H1 (cell line): ENCODE measurements around the gene TCF7. TPM values are rescaled to one million over a fixed set of nuclear protein-coding genes. Genes with fewer than 3 reads are reported as not detected.

Experiments
- CTCF ChIA-PET: fragments of 300-600 bp; sonication (Branson Sonifier 250); formaldehyde crosslinking; loops from one replicate; lab custom pipeline; 2021; ENCODE audit not compliant: partially characterized antibody; lab: Charles Lee
- POLR2A ChIA-PET: fragments of 300-600 bp; sonication (Branson Sonifier 250); formaldehyde crosslinking; loops from one replicate; lab custom pipeline; 2021; ENCODE audit warnings: inconsistent platforms; ENCODE audit not compliant: partially characterized antibody; lab: Charles Lee
- DNase-seq, 2 experiments: peaks; one replicate each; pipeline versions ENCODE4 v3.0.0 to v3.0.0-alpha.2; 2010 to 2022; ENCODE audit warnings: low spot score in 2 of 2, low read depth in 1 of 2, mixed read lengths in 1 of 2
- FAIRE-seq: peaks from 2 replicates; lab custom pipeline; 2011; peaks lifted over from hg19 to GRCh38; lab: Jason Lieb, UNC
- H2AFZ ChIP-seq: 2 replicates; pipeline ENCODE4 v1.8.1; 2012; ENCODE audit warnings: low read length, inconsistent platforms
- H2AK5ac ChIP-seq: 2 replicates; pipeline ENCODE4 v1.6.1; 2013; ENCODE audit warnings: low read depth, low read length
- H2BK120ac ChIP-seq: replicated peaks from 2 replicates; pipeline ENCODE3; 2013; ENCODE audit warnings: low read depth, low read length, inconsistent platforms
- H2BK12ac ChIP-seq: 2 replicates; pipeline ENCODE4 v1.6.1; 2013; ENCODE audit warnings: low read depth, low read length
- H2BK15ac ChIP-seq: 2 replicates; pipeline ENCODE4 v1.6.1; 2013; ENCODE audit warnings: low read length
- H2BK20ac ChIP-seq: 2 replicates; pipeline ENCODE4 v1.6.1; 2013; ENCODE audit warnings: low read length
- H2BK5ac ChIP-seq: 2 replicates; pipeline ENCODE4 v1.6.1; 2013; ENCODE audit warnings: low read depth, low read length
- H3K14ac ChIP-seq: 2 replicates; pipeline ENCODE4 v1.6.1; 2013; ENCODE audit warnings: inconsistent platforms; ENCODE audit not compliant: insufficient read length
- H3K18ac ChIP-seq: 2 replicates; pipeline ENCODE4 v1.6.1; 2013; ENCODE audit warnings: low read length; ENCODE audit errors: extremely low read depth
- H3K23ac ChIP-seq: 2 replicates; pipeline ENCODE4 v1.6.1; 2013; ENCODE audit warnings: inconsistent platforms; ENCODE audit not compliant: insufficient read length
- H3K23me2 ChIP-seq: 2 replicates; pipeline ENCODE4 v1.6.1; 2013; ENCODE audit warnings: low read depth, low read length
- H3K27ac ChIP-seq: 2 replicates; pipeline ENCODE4 v1.6.1; 2011; ENCODE audit warnings: low read depth, low read length, inconsistent platforms
- H3K27me3 ChIP-seq, 4 experiments: replicated peaks in 1 of 4; 1 replicate in 1 of 4; 2 replicates in 3 of 4; pipeline versions ENCODE4 v1.6.1 to v1.8.1; 2011 to 2013; ENCODE audit warnings: low read length in 3 of 4, mild to moderate bottlenecking in 3 of 4, inconsistent platforms in 2 of 4, mixed read lengths in 2 of 4, moderate library complexity in 1 of 4; ENCODE audit not compliant: control insufficient read depth in 3 of 4, insufficient read depth in 3 of 4; ENCODE audit errors: extremely low read depth in 1 of 4
- H3K36me3 ChIP-seq, 4 experiments: 2 replicates each; pipeline versions ENCODE4 v1.6.1 to v1.8.1; 2011 to 2013; ENCODE audit warnings: mild to moderate bottlenecking in 4 of 4, low read length in 3 of 4, moderate library complexity in 2 of 4, control low read depth in 1 of 4, inconsistent platforms in 1 of 4; ENCODE audit not compliant: insufficient read depth in 4 of 4, control insufficient read depth in 2 of 4
- H3K4ac ChIP-seq: replicated peaks from 2 replicates; pipeline ENCODE3; 2013; ENCODE audit warnings: low read length, low read depth, mixed read lengths, inconsistent platforms; ENCODE audit not compliant: insufficient read length
- H3K4me1 ChIP-seq, 4 experiments: replicated peaks in 1 of 4; 1 replicate in 1 of 4; 2 replicates in 3 of 4; pipeline versions ENCODE4 v1.6.1 to v1.8.1; 2011 to 2013; ENCODE audit warnings: low read length in 3 of 4, inconsistent platforms in 2 of 4, mixed read lengths in 1 of 4; ENCODE audit not compliant: insufficient read depth in 4 of 4, control insufficient read depth in 3 of 4
- H3K4me2 ChIP-seq, 2 experiments: 2 replicates each; pipeline versions ENCODE4 v1.6.1 to v1.8.1; 2011 to 2013; ENCODE audit warnings: low read depth in 2 of 2, low read length in 2 of 2, control low read depth in 1 of 2, inconsistent platforms in 1 of 2, mild to moderate bottlenecking in 1 of 2; ENCODE audit not compliant: insufficient read depth in 1 of 2
- H3K4me3 ChIP-seq, 4 experiments: fragments of 200-600, 300-600 bp in 1 of 4; sonication (generic), shearing (Covaris generic), sonication (Bioruptor Twin) in 1 of 4; 2 replicates each; pipeline versions ENCODE4 v1.5.1 to v1.8.1; 2011 to 2016; ENCODE audit warnings: low read length in 4 of 4, low read depth in 3 of 4, control low read depth in 2 of 4, inconsistent platforms in 2 of 4, mild to moderate bottlenecking in 2 of 4, mixed read lengths in 1 of 4, moderate library complexity in 1 of 4; ENCODE audit not compliant: insufficient read depth in 2 of 4; ENCODE audit errors: extremely low read depth in 1 of 4
- H3K56ac ChIP-seq: replicated peaks from 2 replicates; pipeline ENCODE3; 2013; ENCODE audit warnings: low read depth, mild to moderate bottlenecking, mixed read lengths, low read length, inconsistent platforms; ENCODE audit not compliant: insufficient read length
- H3K79me1 ChIP-seq: 2 replicates; pipeline ENCODE4 v1.6.1; 2013; ENCODE audit warnings: low read depth, low read length, control low read depth
- H3K79me2 ChIP-seq, 2 experiments: 2 replicates each; pipeline versions ENCODE4 v1.6.1 to v1.8.1; 2012 to 2013; ENCODE audit warnings: low read length in 2 of 2, mild to moderate bottlenecking in 2 of 2, inconsistent platforms in 1 of 2; ENCODE audit not compliant: insufficient read depth in 2 of 2, control insufficient read depth in 1 of 2
- H3K9ac ChIP-seq, 4 experiments: replicated peaks in 1 of 4; 1 replicate in 1 of 4; 2 replicates in 3 of 4; pipeline versions ENCODE4 v1.6.1 to v1.8.1; 2011 to 2013; ENCODE audit warnings: low read depth in 3 of 4, low read length in 3 of 4, control low read depth in 2 of 4, mild to moderate bottlenecking in 2 of 4, moderate library complexity in 2 of 4, inconsistent platforms in 1 of 4; ENCODE audit errors: extremely low read depth in 1 of 4
- H3K9me3 ChIP-seq, 2 experiments: 2 replicates each; pipeline versions ENCODE4 v1.6.1 to v1.8.1; 2012 to 2013; ENCODE audit warnings: mild to moderate bottlenecking in 2 of 2, moderate library complexity in 2 of 2, control low read depth in 1 of 2, inconsistent platforms in 1 of 2, low read depth in 1 of 2, low read length in 1 of 2, mixed read lengths in 1 of 2; ENCODE audit not compliant: insufficient read depth in 2 of 2
- H4K20me1 ChIP-seq, 2 experiments: replicated peaks in 1 of 2; 2 replicates each; pipeline versions ENCODE3 to v1.8.1; 2011 to 2013; ENCODE audit warnings: inconsistent platforms in 2 of 2, low read length in 2 of 2, mild to moderate bottlenecking in 1 of 2; ENCODE audit not compliant: insufficient read depth in 2 of 2, control insufficient read depth in 1 of 2
- H4K5ac ChIP-seq: 2 replicates; pipeline ENCODE4 v1.6.1; 2013; ENCODE audit warnings: low read length, low read depth, mixed read lengths, inconsistent platforms; ENCODE audit not compliant: insufficient read length
- H4K8ac ChIP-seq: 2 replicates; pipeline ENCODE4 v1.8.0; 2013; ENCODE audit warnings: mild to moderate bottlenecking, moderate library complexity, low read length, inconsistent platforms; ENCODE audit not compliant: insufficient read depth; ENCODE audit errors: extremely low read depth
- H4K91ac ChIP-seq: replicated peaks from 2 replicates; pipeline ENCODE3; 2013; ENCODE audit warnings: low read length, mixed read lengths, inconsistent platforms; ENCODE audit not compliant: insufficient read length
- ATF2 ChIP-seq: IDR thresholded peaks from 2 replicates; pipeline ENCODE4 v1.6.1; 2012; ENCODE audit warnings: low read length, inconsistent platforms
- CBX5 ChIP-seq: fragments of 300-800, 300-1000 bp; sonication (generic); IDR thresholded peaks from 2 replicates; pipeline ENCODE4 v1.7.1; 2016; ENCODE audit warnings: antibody characterized with exemption, low read length, low read depth
- CBX8 ChIP-seq: fragments of 300-800, 300-1000 bp; sonication (generic); IDR thresholded peaks from 2 replicates; pipeline ENCODE4 v1.7.1; 2016; ENCODE audit warnings: low read depth, low read length, borderline replicate concordance
- CHD1 ChIP-seq: IDR thresholded peaks from 2 replicates; pipeline ENCODE4 v1.6.1; 2012; ENCODE audit warnings: low read depth, low read length, improper control_type of control experiment
- E2F6 ChIP-seq: IDR thresholded peaks from 2 replicates; pipeline ENCODE4 v1.6.1; 2012; ENCODE audit warnings: inconsistent platforms
- JUND ChIP-seq: IDR thresholded peaks from 2 replicates; pipeline ENCODE4 v1.6.1; 2011; ENCODE audit warnings: mild to moderate bottlenecking, improper control_type of control experiment, low read length
- RBBP5 ChIP-seq: IDR thresholded peaks from 2 replicates; pipeline ENCODE4 v1.7.1; 2012; ENCODE audit warnings: low read depth, mild to moderate bottlenecking, inconsistent platforms, low read length, moderate library complexity, borderline replicate concordance
- SRF ChIP-seq: IDR thresholded peaks from 2 replicates; pipeline ENCODE4 v1.6.1; 2011; ENCODE audit warnings: mild to moderate bottlenecking, low read depth, low read length, moderate library complexity
- TBP ChIP-seq: IDR thresholded peaks from 2 replicates; pipeline ENCODE4 v1.6.1; 2011; ENCODE audit warnings: low read depth, low read length, improper control_type of control experiment
- USF2 ChIP-seq: IDR thresholded peaks from 2 replicates; pipeline ENCODE4 v1.6.1; 2011; ENCODE audit warnings: low read length, improper control_type of control experiment
- YY1 ChIP-seq: IDR thresholded peaks from 2 replicates; pipeline ENCODE4 v1.6.1; 2011; ENCODE audit warnings: low read depth, mild to moderate bottlenecking, low read length
- WGBS, 2 experiments: shearing (Covaris generic) in 1 of 2; methylation state at CpG; one replicate each; pipeline versions ENCODE4 v1.1.6 to v1.1.7; 2013 to 2015; ENCODE audit warnings: low lambda C conversion rate in 2 of 2, mixed read lengths in 2 of 2, inconsistent platforms in 1 of 2, low coverage in 1 of 2, missing lambda C conversion rate in 1 of 2; ENCODE audit not compliant: insufficient replicate concordance in 2 of 2, insufficient coverage in 1 of 2, insufficient read length in 1 of 2; ENCODE audit errors: extremely low coverage in 1 of 2, missing lambda C conversion rate in 1 of 2; 5-methylcytosine and 5-hydroxymethylcytosine counted together
- polyA plus RNA-seq, 7 experiments: library from polyadenylated mRNA; depleted of rRNA in 3 of 7; stranded (reverse) in 5 of 7; unstranded in 2 of 7; fragments of >200 nt in 5 of 7; fragments of 200-250 nt in 2 of 7; gene quantifications; 1 replicate in 5 of 7; 2 replicates in 1 of 7; 4 replicates in 1 of 7; pipeline versions ENCODE4 v1.2.1 to v1.2.3, GENCODE V29; 2011 to 2013; ENCODE audit warnings: missing spikeins in 2 of 7, mixed read lengths in 2 of 7
- total RNA-seq: library from RNA; stranded (reverse); fragmentation: NEBNext Ultra II Directional; extraction: Animal tissue kit (Norgen Biotek cat#: 25700); gene quantifications from 2 replicates; pipeline ENCODE4 v1.2.1, GENCODE V29; 2021

TCF7 gene
- total and polyA plus RNA-seq, 2 of the 8 experiments (the other 6 are each of a cell fraction or from before 2014, with no cell fraction given) = 4.7 to 8.5 TPM

GRCh38 chr5:134110382-134110781 lies 4.1 kb upstream of the TCF7 start:
- Histone ChIP-seq H2BK120ac (no peak overlapping the region), H2AK5ac (no peak overlapping the region), H3K4me1 (peaks cover 0 to 15% (median 6%) of the 10 kb centered on the region in 4 experiments; a peak in 5 of 7 replicates), H3K9me3 (no peaks in the 10 kb centered on the region), H3K4me3 (no peak overlapping the region), H2BK15ac (no peak overlapping the region), H2BK12ac (no peak overlapping the region), H2BK5ac (no peak overlapping the region), H2BK20ac (no peak overlapping the region), H3K18ac (no peak overlapping the region), H3K23me2 (peaks cover 10% of the 10 kb centered on the region; the same call in 1 of the 2 replicates), H3K79me1 (no peaks in the 10 kb centered on the region), H3K4ac (no peak overlapping the region), H4K20me1 (peaks cover 1 to 2% of the 10 kb centered on the region in 2 experiments), H3K56ac (no peak overlapping the region), H3K4me2 (no peak overlapping the region), H3K79me2 (no peaks in the 10 kb centered on the region), H3K9ac (no peak overlapping the region), H4K91ac (no peak overlapping the region), H4K8ac (no peak overlapping the region), H3K23ac (no peak overlapping the region), H3K36me3 (no peaks in the 10 kb centered on the region), H3K14ac (no peak overlapping the region), H2AFZ (no peak overlapping the region), H3K27me3 (peaks cover 20 to 39% (median 33%) of the 10 kb centered on the region in 4 experiments), H4K5ac (no peak overlapping the region), H3K27ac (no peak overlapping the region)
- ChIA-PET CTCF (interaction anchor here (0.6 to 7.1 kb wide), 10 partner anchors 10 to 133 kb away, joined by 3 to 84 read pairs (median 4); no protein-coding TSS in a partner anchor), POLR2A (interaction anchor here (0.9 to 5.0 kb wide), 3 partner anchors 10 to 67 kb away, joined by 3 to 17 read pairs (median 3); partner anchors contain the start of gene SKP1)
- 62% methylated on average over 10 of the region's 10 CpGs; no CpG with 5 or more reads in 1 of the 2 experiments for WGBS, 2 experiments
- DNase-seq = no peak
- FAIRE-seq = no peak
- TF ChIP-seq USF2 (no peak), CHD1 (no peak), JUND (no peak), YY1 (no peak), CBX8 (no peak), E2F6 (no peak), RBBP5 (no peak), SRF (no peak), ATF2 (no peak), TBP (no peak), CBX5 (no peak)
